GM12891 (cell line): ENCODE results near the gene NAALADL2.

Experiments used
- DNase-seq: peaks from one replicate; pipeline ENCODE4 v3.0.0; 2011; ENCODE audit warnings: low spot score; ENCODE audit not compliant: insufficient read length
- FAIRE-seq: peaks from 2 replicates; lab custom pipeline; 2011; peaks lifted over from hg19 to GRCh38; lab: Jason Lieb, UNC
- PAX5 ChIP-seq: IDR thresholded peaks from 2 replicates; pipeline ENCODE4 v1.6.1; 2011; ENCODE audit warnings: low read length, moderate library complexity, mild to moderate bottlenecking; ENCODE audit not compliant: insufficient read depth, severe bottlenecking
- POLR2A ChIP-seq: IDR thresholded peaks from 2 replicates; pipeline ENCODE4 v1.6.1; 2011; ENCODE audit warnings: low read depth, low read length, control low read depth
- POLR2AphosphoS5 ChIP-seq: IDR thresholded peaks from 2 replicates; pipeline ENCODE4 v1.6.1; 2011; ENCODE audit warnings: low read depth, low read length, control low read depth
- POU2F2 ChIP-seq: IDR thresholded peaks from 2 replicates; pipeline ENCODE4 v1.6.1; 2011; ENCODE audit warnings: low read depth, mild to moderate bottlenecking, control low read depth, low read length, moderate library complexity
- SPI1 ChIP-seq: IDR thresholded peaks from 2 replicates; pipeline ENCODE4 v1.6.1; 2011; ENCODE audit warnings: low read depth, low read length, control low read depth
- TAF1 ChIP-seq: IDR thresholded peaks from 2 replicates; pipeline ENCODE4 v1.6.1; 2011; ENCODE audit warnings: low read depth, low read length, control low read depth

The NAALADL2 gene

DNA sequence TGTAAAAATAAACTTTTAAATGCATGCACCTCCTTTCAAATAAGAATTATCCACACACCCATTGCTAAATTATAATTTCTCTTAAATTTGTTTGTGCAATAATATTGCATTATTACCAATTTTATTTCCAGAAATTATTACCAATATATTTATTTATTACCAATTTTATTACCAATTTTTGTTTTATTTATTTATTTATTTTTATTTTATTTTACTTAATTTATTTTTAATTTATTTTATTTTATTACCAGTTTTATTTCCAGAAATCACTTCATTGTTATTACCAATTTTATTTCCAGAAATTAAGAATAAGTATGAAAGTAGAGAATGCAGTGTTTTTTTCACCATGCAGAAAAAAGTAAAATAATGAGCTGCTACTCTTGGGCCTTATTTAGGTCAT lies 525.4 kb downstream of the NAALADL2 start:
- no peak for DNase-seq
- TF ChIP-seq TAF1 (no peak), POU2F2 (no peak), SPI1 (no peak), POLR2A (no peak), PAX5 (no peak), POLR2AphosphoS5 (no peak)
- FAIRE-seq, result no peak

- no peak for FAIRE-seq
- no peak for DNase-seq
- TF ChIP-seq POLR2AphosphoS5, result no peak
- no peak for TF ChIP-seq PAX5
- TF ChIP-seq SPI1, result no peak
- TF ChIP-seq POLR2A, result no peak
- TF ChIP-seq POU2F2, result no peak
- no peak for TF ChIP-seq TAF1
These were observed 527.5 kb downstream of the NAALADL2 start for GRCh38 chr3:175386630-175387029.

GRCh38 chr3:175389560-175389959 lies 530.4 kb downstream of the NAALADL2 start:
- no peak for DNase-seq
- TF ChIP-seq PAX5 (no peak), POLR2A (no peak), POLR2AphosphoS5 (no peak), POU2F2 (no peak), TAF1 (no peak), SPI1 (no peak)
- FAIRE-seq, result no peak

DNA sequence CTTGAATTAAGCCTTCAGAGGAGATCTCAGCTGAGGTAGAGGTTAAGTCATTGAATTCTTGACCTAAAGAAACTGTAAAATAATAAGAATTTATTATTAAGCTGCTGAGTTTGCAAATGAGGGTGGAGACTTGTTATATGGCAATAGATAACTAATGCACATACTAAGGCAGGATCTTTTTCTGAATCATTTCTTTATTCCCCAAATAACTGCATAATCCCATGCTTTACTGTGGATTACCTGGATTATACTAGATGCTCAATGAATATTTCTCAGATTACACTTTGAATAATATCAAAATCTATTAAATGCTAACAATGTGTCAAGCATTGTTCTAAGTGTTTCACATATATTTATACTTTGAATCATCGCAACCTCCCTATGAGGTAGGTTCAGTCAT lies 532.5 kb downstream of the NAALADL2 start:
- FAIRE-seq (no peak), DNase-seq (no peak)
- TF ChIP-seq POLR2AphosphoS5 (no peak), PAX5 (no peak), TAF1 (no peak), POLR2A (no peak), POU2F2 (no peak), SPI1 (no peak)

- TF ChIP-seq POLR2AphosphoS5, result no peak
- TF ChIP-seq POLR2A, result no peak
- no peak for TF ChIP-seq PAX5
- TF ChIP-seq POU2F2, result no peak
- TF ChIP-seq SPI1, result no peak
- TF ChIP-seq TAF1, result no peak
- DNase-seq (no peak), FAIRE-seq (no peak)
These were observed 533.5 kb downstream of the NAALADL2 start for GRCh38 chr3:175392653-175393052.

DNA sequence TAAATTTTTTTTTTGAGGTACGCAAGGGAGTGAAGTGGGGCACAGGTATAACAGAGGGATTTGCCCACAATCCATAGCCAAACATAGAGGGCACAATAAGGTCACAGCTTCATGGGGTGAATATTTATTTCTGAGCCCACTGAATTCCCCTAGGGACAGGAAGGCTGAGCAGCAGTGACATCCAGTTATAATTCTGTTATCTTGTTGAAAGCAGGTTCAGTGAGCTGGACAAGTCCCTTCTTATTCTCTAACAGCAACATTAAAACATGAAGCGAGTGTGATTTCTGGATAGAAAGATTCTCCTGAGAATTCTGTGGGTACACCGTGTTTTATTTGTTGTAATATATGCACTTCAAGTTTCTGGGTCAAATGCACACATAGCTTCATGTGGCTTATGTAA lies 538.2 kb downstream of the NAALADL2 start:
- TF ChIP-seq SPI1 (no peak), POU2F2 (no peak), TAF1 (no peak), POLR2A (no peak)
- no peak for FAIRE-seq
- no peak for DNase-seq

- FAIRE-seq (no peak), DNase-seq (no peak)
- TF ChIP-seq TAF1 (no peak), POLR2A (no peak), POLR2AphosphoS5 (no peak), SPI1 (no peak)
These were observed 539.5 kb downstream of the NAALADL2 start for GRCh38 chr3:175398676-175399075.

DNA sequence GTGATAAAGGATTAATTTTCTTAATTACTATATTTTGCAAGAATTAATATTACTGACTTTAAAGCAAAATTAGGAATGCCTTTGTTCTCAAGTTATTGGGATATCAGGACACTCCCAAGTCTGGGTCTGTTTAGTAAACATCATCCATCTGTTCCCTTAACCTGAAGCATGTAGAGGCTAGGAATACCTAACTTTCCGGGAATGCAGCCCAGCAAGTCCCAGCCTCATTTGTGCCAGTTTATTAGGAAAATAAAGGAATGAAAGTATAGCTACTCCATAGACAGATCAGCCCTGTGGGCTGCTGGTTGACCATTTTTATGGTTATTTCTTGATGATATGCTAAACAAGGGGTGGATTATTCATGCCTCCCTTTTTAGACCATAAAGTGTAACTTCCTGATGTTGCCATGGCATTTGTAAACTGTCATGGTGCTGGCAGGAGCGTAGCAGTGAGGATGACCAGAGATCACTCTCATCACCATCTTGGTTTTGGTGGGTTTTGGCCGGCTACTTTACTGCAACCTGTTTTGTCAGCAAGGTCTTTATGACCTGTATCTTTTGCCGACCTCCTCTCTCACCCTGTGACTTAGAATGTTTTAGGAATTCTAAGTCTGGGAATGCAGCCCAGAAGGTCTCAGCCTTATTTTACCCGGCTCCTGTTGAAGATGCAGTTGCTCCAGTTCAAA lies 540.2 kb downstream of the NAALADL2 start:
- DNase-seq, result no peak
- TF ChIP-seq PAX5, result no peak
- TF ChIP-seq POLR2A, result no peak
- TF ChIP-seq POLR2AphosphoS5, result no peak
- no peak for TF ChIP-seq POU2F2
- no peak for TF ChIP-seq TAF1
- TF ChIP-seq SPI1, result no peak
- FAIRE-seq, result no peak

GRCh38 chr3:175404027-175404426 lies 544.9 kb downstream of the NAALADL2 start:
- TF ChIP-seq TAF1 (no peak), POU2F2 (no peak), POLR2AphosphoS5 (no peak), PAX5 (no peak), SPI1 (no peak), POLR2A (no peak)
- FAIRE-seq, result no peak
- no peak for DNase-seq

DNA sequence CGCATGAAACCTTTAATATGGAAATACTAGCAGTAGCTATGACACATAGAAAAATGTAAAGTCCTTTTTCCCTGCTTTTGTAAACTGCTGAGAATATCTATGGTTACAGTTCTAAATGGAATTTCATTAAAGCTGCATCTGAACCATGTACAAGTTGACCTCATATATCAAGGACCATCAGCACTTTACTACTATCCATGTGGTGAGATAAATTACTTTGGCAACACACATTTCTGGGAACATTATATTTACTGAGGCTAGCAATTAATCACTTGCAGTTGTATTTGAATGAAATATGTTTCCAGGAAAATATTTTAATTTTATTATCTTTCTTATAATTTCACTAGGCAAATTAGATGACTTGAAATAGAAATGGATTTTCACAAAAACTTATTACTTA lies 545.5 kb downstream of the NAALADL2 start:
- FAIRE-seq (no peak), DNase-seq (no peak)
- TF ChIP-seq PAX5, result no peak
- TF ChIP-seq TAF1, result no peak
- no peak for TF ChIP-seq POU2F2
- TF ChIP-seq SPI1, result no peak
- no peak for TF ChIP-seq POLR2A
- TF ChIP-seq POLR2AphosphoS5, result no peak

DNA sequence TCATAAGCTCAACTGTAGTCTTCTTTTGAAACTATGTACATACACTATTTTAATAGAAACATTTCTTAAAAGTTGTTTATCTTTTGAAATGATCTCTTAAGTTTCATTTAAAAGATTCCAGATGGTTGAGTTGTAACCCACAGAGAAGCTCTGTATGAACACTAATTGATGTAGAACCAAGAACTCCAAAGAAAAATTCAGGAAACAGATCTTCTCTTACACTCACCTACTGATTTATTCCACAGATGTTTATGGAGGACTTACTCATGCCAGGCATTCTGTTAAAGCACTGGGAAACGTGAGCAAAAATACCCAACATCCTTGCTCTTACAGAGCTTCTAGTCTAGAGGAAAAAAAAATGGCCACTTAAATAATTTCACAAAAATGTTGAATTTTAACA lies 551.1 kb downstream of the NAALADL2 start:
- FAIRE-seq, result no peak
- no peak for DNase-seq
- TF ChIP-seq TAF1 (no peak), POLR2A (no peak), SPI1 (no peak), POU2F2 (no peak), POLR2AphosphoS5 (no peak), PAX5 (no peak)

GRCh38 chr3:175411405-175411804 lies 552.3 kb downstream of the NAALADL2 start:
- no peak for TF ChIP-seq TAF1
- no peak for TF ChIP-seq SPI1
- TF ChIP-seq PAX5, result no peak
- no peak for TF ChIP-seq POU2F2
- no peak for TF ChIP-seq POLR2A
- no peak for TF ChIP-seq POLR2AphosphoS5
- DNase-seq, result no peak
- FAIRE-seq, result no peak
